Activated CD8-positive, alpha-beta memory T cell treated with anti-CD3 and anti-CD28 coated beads for 24 hours (primary cell): ENCODE results near the gene LURAP1L.
"Not testable (repeated sequence)": the region's sequence is repeated elsewhere in the genome, so short reads cannot be mapped to it uniquely, and the experiment has no call there.

Source experiments
- DNase-seq: peaks from one replicate; pipeline ENCODE4 v3.0.0-alpha.2; 2020

Gene LURAP1L

GRCh38 chr9:12862611-12863410 is 88.0 kb downstream of the LURAP1L start:
- DNase-seq = no peak

- DNase-seq = no peak
Observed at GRCh38 chr9:12863618-12864017, 88.8 kb downstream of the LURAP1L start.

GRCh38 chr9:12865380-12865779 is 90.6 kb downstream of the LURAP1L start:
- DNase-seq = not testable (repeated sequence)
